GM21529 (cell line): ENCODE data around the gene ZNF394.

Source experiments
- ATAC-seq: cut with Tn5 transposase; IDR thresholded peaks from one replicate; pipeline ENCODE4 v1.9.1; 2021; ENCODE audit not compliant: unreplicated experiment

ZNF394 gene

DNA sequence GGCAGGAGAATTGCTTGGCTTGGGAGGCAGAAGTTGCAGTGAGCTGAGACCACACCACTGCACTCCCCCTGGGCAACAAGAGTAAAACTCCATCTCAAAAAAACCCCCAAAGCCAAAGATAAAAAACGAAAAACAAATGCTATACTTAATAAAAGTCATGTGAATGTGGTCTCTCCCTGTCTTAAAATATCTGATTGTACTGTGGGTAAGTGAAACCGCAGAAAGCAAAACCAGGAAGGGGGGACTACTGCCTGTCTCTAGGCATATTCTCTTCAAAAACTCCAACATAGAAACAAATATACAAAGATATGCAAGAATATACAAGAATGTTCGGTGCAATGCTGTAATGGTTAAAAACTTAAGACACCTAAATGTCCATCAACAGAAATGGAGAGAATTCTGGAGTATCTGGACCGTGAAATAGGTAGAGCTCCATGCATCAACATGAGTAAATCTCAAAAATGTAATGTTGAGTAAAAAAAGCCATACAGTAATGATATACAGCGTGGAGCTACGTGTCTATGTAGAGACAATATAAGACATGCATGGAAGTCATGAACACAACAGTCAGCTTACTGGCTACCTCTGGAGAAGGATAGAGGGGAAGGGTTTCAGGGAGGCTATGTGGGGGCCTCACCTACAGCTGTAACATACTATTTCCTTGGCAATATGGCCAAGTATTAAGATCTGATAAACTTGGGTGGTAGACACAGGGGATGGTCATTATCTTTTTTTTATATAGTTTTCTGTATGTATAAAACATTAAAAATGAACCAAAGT is 2.1 kb downstream of the ZNF394 start:
- no peak for ATAC-seq

DNA sequence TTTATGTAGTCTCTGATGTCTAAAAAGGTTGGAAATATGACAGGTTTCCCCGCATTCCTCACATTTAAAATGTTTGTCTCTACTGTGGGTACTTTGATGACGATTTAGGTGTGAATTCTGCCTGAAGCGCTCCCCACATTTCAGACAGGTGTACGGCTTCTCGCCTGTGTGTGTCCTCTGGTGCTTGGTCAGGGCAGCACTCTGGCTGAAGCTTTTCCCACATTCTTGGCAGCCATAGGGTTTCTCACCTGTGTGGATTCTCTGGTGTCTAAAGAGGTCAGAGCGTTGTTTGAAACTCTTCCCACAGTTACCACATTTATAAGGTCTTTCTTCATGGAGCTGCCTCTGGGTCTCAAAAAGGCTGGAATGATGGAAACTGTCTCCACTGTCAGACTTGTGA is 6.3 kb downstream of the ZNF394 start:
- no peak for ATAC-seq

DNA sequence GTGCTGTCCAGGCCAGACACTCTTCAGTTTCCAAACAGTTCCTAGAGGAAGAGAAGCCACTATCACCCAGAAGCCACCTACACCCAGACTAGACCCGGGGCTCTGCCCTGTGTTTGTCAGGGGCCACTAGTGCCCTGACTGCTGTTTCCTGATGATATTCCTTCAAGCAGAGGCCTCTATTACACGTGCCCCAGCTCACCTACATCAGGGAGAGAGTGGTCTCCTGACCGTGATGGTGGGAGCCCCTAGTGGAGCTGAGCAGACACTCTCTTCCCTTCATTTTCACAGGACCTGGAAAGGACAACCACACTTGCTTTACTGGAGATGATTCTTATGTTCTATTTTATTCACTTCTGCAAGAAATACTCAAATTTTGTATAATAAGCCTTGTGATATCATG is 9.2 kb downstream of the ZNF394 start:
- ATAC-seq, result no peak

DNA sequence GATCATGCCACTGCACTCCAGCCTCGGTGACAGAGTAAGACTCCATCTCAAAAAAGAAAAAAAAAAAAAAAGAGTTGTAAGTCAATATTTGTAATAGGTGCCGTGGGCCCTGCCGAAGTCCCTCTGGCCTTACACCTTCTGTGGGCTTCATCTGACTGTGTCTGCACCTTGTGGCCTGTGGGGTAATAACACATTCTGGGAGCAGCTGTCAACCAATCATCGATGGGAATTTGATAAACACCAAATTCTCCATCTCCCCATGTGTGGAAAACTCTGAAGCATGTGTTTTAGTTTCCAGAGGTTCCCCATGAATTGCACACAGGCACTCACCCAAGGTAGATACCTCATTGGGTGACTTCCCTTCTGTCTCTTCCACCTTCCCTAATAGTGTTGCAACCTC is 10.8 kb downstream of the ZNF394 start:
- no peak for ATAC-seq

DNA sequence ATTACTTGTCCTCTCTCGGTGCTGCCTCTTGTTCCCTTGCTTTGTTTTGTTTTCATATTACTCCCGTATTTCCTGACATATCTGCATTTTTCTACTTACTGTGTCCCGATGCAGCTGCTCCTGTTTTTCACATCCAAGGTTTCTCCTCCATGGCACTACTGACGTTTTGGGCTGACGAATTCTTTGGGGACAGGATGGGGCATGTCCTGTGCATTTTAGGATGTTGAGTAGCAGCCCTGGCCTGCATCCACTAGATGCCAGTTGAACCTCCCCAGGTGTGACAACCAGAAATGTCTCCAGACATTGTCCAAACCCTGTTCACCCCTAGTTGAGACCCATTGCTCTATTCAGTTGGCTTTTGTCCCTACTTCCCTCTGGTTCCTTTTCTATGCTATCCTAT is 15.0 kb downstream of the ZNF394 start:
- ATAC-seq, result no peak

DNA sequence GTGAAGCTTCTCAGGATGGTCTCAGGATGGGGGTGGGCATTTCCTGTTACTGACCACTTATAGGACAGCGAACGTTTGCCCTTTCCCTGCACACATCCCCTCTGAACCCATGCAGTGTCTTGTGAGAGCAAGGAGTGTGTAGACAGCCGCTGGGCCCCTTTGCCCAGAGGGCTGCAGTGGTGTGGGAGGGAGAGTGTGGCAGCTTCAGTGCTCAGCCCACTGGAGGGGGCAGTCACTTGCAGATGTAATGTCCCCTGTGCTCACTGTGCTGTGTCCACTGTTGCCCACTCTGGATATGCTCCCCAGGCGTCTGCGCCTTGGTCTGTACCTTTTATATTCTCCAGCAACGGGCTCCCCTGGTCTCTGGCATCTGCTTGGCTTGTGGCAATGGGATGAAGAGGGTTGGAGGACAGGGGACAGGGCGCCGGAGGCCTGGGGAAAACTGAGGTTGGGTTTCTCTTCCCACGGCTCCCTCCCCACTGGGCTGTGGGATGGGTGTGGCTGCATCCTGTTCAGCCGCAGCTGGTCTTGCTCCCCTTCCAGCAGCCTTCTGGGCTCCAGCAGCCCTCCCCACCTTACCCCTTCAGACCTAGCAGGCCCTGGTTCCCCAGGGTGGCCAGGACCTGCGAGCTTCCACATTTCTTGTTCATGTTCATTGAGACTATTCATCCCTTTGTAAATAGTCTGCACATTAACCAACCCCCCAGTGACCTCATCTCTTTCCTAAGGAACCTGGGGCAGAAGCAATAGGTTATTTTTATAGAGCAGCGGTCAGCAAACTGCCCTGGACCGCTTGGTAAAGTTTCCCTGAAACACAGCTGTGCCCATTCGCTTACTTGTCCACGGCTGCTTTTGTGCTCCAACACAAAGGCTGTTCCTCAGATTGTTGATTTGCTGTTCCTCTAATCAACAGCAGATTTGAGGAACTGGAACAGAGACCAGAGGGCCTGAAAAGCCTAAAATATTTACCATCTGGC is 21.3 kb downstream of the ZNF394 start:
- no peak for ATAC-seq

DNA sequence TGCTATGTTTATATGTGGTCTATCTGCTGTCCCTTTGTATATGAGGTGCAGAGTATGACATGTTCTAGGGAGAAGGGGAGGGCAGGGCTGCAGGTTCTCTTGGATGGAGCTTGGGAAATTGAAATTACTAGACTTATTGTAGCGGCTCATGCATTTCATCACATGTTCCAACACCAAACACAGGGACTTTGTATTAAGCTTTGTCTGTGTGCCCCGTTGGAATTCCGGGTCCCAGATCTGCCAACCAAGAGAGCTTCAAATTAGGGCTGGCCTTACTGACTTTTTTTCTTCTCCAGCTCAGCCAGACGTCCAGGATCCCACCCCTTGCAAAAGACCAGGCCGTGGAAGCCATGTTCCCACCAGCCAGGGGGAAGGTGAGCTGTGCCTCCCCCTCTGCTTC is 24.0 kb downstream of the ZNF394 start:
- ATAC-seq, result no peak

DNA sequence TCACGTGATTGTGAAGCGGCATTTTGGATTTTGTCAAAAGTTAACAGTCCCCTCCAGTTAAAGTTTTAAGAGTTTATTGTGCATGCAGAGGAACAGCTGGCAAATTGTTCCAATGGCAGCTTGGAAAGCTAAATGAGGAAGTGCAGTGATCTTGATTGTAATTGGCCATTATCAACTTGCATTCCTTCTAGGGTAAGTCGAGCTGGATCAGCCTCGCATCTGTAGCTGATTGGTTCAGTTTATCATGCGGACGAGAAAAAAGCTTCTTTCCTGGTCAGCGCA is 26.8 kb downstream of the ZNF394 start:
- ATAC-seq, result peak; percentile 29

DNA sequence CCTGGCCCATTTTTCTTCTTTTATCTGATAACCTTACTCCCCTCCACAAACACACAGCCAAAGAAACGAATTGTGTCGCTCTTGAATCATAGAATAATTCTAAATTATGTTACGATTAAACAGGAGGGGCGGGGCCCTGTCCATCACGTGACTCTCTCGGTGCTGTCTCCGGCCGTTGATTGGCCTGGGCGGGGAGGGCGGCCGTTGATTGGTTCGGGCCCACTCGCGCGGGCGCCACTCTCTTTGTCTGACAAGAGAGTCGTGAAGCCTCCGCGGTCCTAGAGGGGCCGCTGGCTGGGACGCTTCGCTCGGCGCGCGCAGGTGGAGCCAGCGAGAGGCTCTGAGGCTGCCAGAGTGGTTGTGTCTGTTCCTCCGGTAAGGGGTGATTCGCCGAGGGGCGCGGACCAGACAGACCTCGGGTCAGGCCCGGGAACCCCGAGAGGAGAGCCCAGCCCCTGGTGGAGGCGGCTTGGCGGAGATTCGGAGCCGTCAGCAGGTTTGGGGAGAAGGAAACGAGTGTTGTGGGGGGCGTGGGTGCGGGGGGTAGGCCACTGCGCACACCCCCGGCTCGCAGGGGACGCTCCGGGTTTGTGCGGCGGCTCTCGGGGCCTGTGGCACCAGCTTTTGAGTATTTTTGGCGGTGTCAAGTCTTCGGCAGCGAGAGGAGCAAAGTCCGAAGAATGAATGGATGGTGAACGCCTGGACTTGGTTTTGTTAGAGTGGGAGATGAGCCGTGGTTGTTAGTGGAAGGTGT is 27.3 kb downstream of the ZNF394 start, which contains the start of gene ZNF789:
Gene ZNF789 (plus strand): TSS at position 330 of the 754 bp plus-strand sequence. CDS start 3,567 bp downstream, outside the sequence.
- ATAC-seq, result peak; percentile 96

DNA sequence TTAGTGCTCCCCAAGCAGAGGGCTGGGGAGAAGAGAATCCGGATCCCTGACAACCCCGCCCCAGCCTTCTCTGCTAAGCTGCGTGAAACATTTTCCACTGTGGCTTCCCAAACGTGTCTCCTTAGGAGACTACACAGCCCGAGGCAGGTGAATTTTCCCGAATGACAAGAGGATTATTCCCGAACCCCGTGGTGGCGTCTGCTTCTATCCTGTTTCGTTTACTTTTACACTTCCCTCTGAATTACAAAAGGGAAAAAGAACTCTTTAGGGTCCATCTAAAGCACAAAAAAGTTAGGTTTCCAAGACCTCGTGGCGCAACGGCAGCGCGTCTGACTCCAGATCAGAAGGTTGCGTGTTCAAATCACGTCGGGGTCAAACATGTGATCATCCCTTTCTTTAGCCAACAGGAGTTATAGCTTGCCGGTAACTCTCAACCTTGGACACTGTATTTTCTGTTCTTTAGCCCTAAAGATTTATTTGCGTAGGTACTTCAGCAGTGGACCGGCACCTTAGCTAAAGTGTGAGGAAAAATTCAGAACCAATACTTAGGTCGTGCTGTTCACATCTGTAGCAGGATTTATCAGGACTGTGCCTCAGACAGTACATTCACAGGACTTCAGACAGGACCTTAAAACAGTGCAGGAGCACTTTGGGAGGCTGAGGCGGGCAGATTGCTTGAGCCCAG is 30.6 kb downstream of the ZNF394 start:
- no peak for ATAC-seq

DNA sequence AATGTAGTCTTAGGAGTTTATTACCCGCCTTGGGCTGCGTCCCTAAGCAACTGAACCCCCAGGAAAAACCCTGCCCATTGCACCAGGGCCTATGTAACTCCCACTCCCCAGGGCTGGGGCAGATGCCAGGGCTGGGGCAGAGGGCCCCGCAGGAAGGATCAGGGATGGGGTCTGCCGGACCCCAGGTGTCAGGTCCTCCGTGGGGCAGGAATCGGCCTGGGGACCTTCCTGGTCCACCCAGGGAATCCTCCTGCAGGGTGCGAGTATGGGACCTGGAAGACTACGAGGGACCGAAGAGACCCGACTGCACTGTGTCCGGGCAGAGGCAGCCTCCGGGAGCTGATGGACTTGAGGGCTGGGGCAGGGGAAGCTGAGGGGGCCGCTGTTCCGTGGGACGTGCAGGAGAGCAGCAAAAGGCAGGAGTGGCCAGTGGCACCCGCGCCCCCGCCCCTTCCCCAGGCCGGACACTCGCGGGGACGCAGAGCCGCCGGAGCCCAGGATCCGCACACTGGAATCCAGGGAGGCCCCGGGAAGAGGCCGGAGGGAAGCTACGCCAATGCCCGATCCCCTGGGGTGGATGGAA is 31.7 kb downstream of the ZNF394 start:
- ATAC-seq, result no peak

DNA sequence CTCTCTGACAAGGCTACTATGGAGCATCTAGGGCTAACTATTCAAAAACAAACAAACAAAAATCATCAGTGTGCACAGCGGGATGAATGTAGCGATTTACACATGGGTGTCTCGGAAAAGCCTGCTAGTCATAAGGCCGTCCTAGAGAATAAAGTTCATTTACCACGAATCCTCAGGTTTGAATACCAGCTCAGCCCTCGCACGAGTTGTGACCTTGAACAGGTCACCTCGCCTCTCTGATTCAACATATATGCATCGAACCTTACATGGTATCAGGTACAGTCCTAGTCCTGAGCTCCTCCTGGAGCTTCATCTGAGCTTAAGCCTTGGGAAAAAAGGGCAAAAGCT is 34.7 kb downstream of the ZNF394 start:
- ATAC-seq, result peak; percentile 8

DNA sequence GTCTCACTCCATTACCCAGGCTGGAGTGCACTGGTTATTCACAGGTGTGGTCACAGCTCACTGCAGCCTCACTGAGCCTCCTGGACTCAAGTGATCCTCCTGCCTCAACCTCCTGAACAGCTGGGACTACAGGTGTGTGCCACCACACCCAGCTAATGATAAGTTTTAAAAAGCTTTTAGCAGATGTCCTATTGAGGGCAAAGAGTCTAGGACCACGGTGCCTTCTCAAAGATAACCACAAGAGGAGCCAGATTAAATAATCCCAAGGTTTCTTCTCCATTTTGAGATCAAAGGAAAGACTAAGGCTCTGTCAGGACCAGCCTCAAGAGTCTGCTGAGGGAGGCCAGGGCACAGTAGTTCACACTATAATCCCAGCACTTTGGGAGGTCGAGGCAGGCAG is 38.9 kb downstream of the ZNF394 start:
- no peak for ATAC-seq

DNA sequence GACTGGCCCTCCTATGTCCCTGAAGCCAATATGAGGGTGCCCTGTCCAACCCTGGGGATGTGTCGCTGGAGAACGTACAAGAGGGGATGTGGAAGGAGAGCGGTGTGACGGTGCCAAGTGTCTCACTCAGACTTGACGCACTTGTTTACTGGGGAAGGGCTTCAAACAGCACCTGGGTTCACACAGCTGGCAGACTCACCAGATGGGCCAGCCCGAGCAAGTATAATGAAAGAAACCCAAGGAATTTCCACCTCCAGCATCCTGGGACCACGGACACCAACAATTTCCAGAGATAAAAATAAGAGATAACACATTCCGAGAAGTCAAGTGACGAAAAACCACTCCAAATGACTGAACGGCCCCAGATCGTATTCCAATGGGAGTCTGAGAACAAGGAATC is 39.4 kb downstream of the ZNF394 start:
- no peak for ATAC-seq

DNA sequence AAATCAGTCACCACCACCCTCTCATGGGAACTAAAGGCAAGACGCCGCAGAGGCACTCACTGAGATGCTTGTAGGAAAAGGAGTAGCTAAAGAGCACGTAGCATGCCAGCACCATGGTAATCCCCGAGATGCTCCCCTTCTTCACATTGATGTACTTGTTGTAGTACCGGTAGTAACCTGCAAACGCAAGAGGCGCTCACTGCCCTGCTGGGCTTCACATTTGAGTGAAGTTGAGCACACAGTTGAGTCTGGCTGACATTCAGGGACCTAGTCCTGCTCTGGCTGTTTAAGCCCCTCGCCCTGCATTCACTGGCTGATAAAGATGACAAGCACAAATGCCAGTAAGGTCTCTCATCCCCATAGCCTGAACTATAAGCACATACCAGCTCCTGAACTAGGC is 41.0 kb downstream of the ZNF394 start:
- ATAC-seq, result no peak

DNA sequence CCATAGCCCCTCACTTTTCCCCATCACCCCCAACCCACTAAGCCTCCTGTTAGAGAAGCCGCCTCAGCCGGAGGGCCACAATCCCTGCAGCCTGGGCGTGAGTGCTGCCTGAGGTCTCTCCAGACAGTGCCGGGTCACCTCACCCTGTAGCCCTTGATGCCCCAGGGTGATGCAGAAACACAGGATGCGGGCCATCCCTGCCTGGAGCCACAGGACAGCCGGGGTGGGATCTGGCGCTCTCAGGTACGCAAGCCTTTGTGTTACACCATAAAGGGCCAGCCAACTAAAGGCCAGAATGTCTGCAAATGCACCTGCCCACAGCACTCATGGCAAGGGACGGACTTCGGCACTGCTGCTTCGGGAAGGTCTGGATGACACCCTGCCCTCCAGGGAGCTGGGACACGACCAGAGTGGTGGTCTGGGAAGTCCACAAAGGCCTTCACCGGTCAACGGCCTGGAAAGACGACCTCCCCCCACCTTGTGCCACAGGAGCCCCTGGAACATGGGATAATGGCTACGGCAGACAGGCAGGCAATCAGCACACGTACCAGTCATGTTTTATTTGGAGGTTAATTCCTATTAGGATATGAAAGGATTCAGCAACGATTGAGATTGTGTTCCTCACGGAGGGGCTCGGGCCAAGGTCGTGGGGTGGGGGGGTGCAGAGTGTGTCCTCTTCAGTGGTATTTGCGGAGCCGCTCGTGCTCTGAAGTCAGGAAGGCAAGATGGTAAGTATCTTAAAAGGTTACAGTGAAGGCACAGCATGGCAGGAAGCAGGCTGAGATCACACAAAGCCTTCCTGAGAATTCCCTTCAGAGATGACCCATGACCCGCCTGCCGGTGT is 42.2 kb downstream of the ZNF394 start:
- no peak for ATAC-seq

DNA sequence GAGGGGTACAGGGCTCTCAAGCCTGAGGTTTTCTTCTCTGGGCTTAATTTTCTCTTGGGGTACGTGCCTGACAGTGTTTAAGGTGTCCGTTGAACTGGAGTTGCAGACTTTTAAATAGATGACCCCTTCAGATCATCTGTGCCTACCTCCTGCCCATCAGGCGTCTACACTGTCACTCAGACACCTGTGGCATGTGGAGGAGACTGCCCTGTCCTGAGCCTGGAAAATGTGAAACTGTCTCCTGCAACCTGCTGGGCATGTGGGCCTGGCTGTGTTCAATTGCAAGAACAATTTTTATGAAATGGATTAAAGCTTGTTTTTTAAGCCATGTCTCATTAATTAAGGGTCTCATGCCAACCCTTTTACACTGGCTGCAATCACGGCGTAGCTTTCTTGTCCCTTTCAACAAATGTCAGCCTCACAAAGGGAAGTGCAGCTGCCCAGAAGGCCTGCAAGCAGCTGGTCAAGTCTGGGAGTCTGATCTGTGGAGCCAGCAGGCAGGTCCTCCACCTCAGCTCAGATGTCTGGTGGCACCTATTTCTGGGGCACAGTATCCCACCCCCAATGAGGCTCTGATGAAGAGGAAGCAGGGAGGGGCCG is 42.9 kb downstream of the ZNF394 start:
- no peak for ATAC-seq

DNA sequence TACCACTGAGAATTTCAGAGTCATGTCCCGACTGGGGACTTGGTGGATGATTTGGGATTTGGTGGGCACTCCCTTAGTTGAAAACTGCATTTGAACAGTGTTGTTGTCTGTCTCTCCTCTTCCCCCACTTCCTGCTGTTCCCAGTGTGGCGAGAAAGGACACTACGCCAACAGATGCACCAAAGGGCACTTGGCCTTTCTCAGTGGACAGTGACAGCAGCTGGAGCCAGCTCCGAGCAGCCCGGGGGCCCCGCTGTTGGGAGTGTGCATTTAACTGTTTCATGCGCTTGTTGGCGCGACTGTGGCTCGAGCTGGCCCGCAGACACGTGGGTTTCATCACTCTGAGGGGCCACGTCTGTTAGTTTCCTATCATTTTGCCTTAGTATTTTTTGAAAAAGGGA is 43.8 kb downstream of the ZNF394 start:
- no peak for ATAC-seq

DNA sequence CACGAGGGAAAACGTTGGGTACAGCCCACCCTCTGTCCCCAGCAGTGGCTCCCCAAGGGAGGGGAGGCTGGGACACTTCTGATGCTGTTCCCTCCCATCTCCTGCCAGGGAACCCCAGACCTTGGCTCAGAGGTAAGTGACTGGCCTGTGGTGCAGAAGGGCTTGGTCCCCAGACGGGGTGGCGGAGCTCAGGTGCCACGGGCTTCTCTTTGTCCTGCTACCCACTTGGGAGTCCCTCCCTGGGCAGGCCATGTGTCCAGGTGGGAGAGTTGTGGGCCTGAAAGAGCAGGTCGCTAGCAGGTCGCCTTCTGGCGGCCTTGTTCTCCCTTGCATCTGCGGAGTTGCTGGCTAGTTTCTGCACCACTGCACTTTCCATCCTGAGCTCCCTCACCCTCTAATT is 44.2 kb downstream of the ZNF394 start:
- no peak for ATAC-seq
